CD4-positive, CD25-positive, alpha-beta regulatory T cell (primary cell): ENCODE results near the gene EML2. TPM values are rescaled to one million over a fixed set of nuclear protein-coding genes. Genes with fewer than 3 reads are reported as not detected.
"Not testable (repeated sequence)": the region's sequence is repeated elsewhere in the genome, so short reads cannot be mapped to it uniquely, and the experiment has no call there.

Source experiments
- ATAC-seq, 2 donors: fragments of 150-1000 bp; cut with Tn5 transposase; one replicate each; pipeline ENCODE4 v1.10.0; 2021; ENCODE audit warnings: low read depth in 2 of 2, moderate number of reproducible peaks in 2 of 2, moderate library complexity in 1 of 2
- DNase-seq, 3 donors: peaks; one replicate each; pipeline versions ENCODE4 v3.0.0 to v3.0.0-alpha.2; 2012 to 2022; ENCODE audit warnings: mixed read lengths in 1 of 3
- H3K27ac ChIP-seq: one replicate; pipeline ENCODE4 v1.7.0; 2013; ENCODE audit warnings: mild to moderate bottlenecking, low read length; ENCODE audit not compliant: insufficient read depth, poor library complexity, severe bottlenecking
- H3K27me3 ChIP-seq: one replicate; pipeline ENCODE4 v1.7.0; 2013; ENCODE audit warnings: low read length; ENCODE audit not compliant: control insufficient read depth, insufficient read depth
- H3K36me3 ChIP-seq: one replicate; pipeline ENCODE4 v1.7.0; 2013; ENCODE audit warnings: mild to moderate bottlenecking, low read length, moderate library complexity; ENCODE audit not compliant: control insufficient read depth, insufficient read depth
- H3K4me1 ChIP-seq: 2 replicates; pipeline ENCODE4 v1.7.0; 2013; ENCODE audit warnings: mild to moderate bottlenecking, low read length; ENCODE audit not compliant: insufficient read depth, control insufficient read depth, poor library complexity, severe bottlenecking
- H3K4me3 ChIP-seq: one replicate; pipeline ENCODE4 v1.7.0; 2013; ENCODE audit warnings: low read depth, mild to moderate bottlenecking, low read length, moderate library complexity
- H3K9me3 ChIP-seq, 2 experiments: 1 replicate in 1 of 2; 2 replicates in 1 of 2; pipeline ENCODE4 v1.7.0; 2013; ENCODE audit warnings: low read length in 2 of 2, mild to moderate bottlenecking in 1 of 2, moderate library complexity in 1 of 2; ENCODE audit not compliant: control insufficient read depth in 2 of 2
- H3K27ac Mint-ChIP-seq, 3 donors: one replicate each; pipeline ENCODE4 v1.8.0; 2020 to 2022; ENCODE audit warnings: mild to moderate bottlenecking in 3 of 3, mixed read lengths in 3 of 3, moderate library complexity in 2 of 3
- H3K27me3 Mint-ChIP-seq: one replicate; pipeline ENCODE4 v1.8.0; 2022; ENCODE audit warnings: mild to moderate bottlenecking, mixed read lengths
- H3K36me3 Mint-ChIP-seq: one replicate; pipeline ENCODE4 v1.8.0; 2020; ENCODE audit warnings: mixed read lengths
- H3K4me1 Mint-ChIP-seq, 4 donors: one replicate each; pipeline ENCODE4 v1.8.0; 2020 to 2022; ENCODE audit warnings: mixed read lengths in 4 of 4, mild to moderate bottlenecking in 1 of 4
- H3K4me3 Mint-ChIP-seq, 4 donors: one replicate each; pipeline ENCODE4 v1.8.0; 2020 to 2022; ENCODE audit warnings: mild to moderate bottlenecking in 4 of 4, mixed read lengths in 4 of 4, moderate library complexity in 3 of 4
- H3K9me3 Mint-ChIP-seq, 7 donors: one replicate each; pipeline ENCODE4 v1.8.0; 2020 to 2022; ENCODE audit warnings: mixed read lengths in 7 of 7, mild to moderate bottlenecking in 3 of 7, moderate library complexity in 2 of 7
- polyA plus RNA-seq, 4 donors: library from polyadenylated mRNA; unstranded; fragments of 300-500 nt; fragmentation: Illumina TruSeq; gene quantifications; one replicate each; pipeline ENCODE4 v1.2.3, GENCODE V29; 2021
- total RNA-seq: library from RNA; stranded (reverse); gene quantifications from one replicate; pipeline ENCODE4 v1.2.3, GENCODE V29; 2022

Gene EML2, protein sequence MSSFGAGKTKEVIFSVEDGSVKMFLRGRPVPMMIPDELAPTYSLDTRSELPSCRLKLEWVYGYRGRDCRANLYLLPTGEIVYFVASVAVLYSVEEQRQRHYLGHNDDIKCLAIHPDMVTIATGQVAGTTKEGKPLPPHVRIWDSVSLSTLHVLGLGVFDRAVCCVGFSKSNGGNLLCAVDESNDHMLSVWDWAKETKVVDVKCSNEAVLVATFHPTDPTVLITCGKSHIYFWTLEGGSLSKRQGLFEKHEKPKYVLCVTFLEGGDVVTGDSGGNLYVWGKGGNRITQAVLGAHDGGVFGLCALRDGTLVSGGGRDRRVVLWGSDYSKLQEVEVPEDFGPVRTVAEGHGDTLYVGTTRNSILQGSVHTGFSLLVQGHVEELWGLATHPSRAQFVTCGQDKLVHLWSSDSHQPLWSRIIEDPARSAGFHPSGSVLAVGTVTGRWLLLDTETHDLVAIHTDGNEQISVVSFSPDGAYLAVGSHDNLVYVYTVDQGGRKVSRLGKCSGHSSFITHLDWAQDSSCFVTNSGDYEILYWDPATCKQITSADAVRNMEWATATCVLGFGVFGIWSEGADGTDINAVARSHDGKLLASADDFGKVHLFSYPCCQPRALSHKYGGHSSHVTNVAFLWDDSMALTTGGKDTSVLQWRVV
- total RNA-seq (90.0 TPM), polyA plus RNA-seq (10 to 100 TPM; 15.1 to 23.8 (median 18.3) TPM)

DNA sequence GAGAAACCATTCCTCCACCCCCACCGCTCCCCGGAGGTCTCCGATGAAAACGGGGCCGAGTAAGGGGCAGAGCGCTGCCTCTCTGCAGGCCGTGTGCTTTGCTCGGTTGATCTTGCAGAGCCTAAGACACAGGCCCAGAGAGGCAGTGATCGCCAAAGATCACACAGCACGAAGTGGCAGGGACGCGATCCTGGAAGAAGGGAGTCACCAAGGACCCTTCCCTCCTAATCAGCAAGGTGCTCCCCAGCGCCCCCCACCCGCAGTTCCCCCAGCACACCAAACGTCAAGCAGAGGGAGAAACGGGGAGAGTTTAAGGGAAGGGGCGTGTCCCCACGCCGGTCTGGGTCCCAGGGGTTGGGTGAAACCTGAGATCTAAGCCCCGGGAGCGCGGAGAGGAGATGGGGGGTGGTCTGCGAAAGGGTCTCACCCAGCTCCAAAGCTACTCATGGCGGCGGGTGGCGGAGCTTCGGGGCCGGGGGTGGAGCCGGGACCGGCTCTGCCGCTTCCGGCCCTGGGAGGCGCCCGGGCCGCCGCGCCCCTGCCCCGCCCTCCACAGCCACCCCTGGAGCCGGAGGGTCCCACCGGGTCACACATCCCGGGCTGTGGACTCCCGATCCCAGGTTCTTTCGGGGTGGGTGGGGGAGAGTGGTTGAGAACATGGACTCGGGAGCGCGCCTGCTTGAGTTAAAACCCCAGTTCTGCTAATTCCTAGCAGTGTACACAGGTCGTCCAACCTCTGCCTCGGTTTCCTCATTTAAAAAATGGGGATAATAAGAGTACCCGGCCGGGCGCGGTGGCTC, at the start of gene EML2:
Gene EML2 (minus strand): TSS at position 468 of the 800 bp plus-strand sequence. CDS start 21 bp downstream, at position 447.
- H3K4me3 ChIP-seq: peak within 1 kb of the TSS; percentile 70
- no peaks in the 10 kb centered on the region for H3K9me3 ChIP-seq
- Mint-ChIP-seq H3K27me3 (peaks cover 4% of the 10 kb centered on the region), H3K4me1 (peaks cover 13 to 57% (median 26%) of the 10 kb centered on the region in 4 donors), H3K4me3 (peak within 1 kb of the TSS; percentile 91 to 98 (median 94)), H3K36me3 (peaks cover 3% of the 10 kb centered on the region), H3K9me3 (no peaks in the 10 kb centered on the region), H3K27ac (peak within 1 kb of the TSS; percentile 71 to 95 (median 90))
- no peaks in the 10 kb centered on the region for H3K27me3 ChIP-seq
- ATAC-seq: peak; percentile 36 to 45
- H3K36me3 ChIP-seq: no peaks in the 10 kb centered on the region
- DNase-seq: peak; percentile 44 to 73 (median 50)
- H3K4me1 ChIP-seq: peaks cover 49% of the 10 kb centered on the region
- H3K27ac ChIP-seq: peak within 1 kb of the TSS; percentile 66

GRCh38 chr19:45687599-45687998, 48.4 kb upstream of the EML2 start:
- H3K27me3 ChIP-seq: no peaks in the 10 kb centered on the region
- Mint-ChIP-seq H3K4me3 (no peak overlapping the region), H3K36me3 (peaks cover 11% of the 10 kb centered on the region), H3K27me3 (no peaks in the 10 kb centered on the region), H3K27ac (no peak overlapping the region), H3K4me1 (peaks cover 0 to 33% (median 8%) of the 10 kb centered on the region in 4 donors), H3K9me3 (peaks cover 0 to 2% (median 0%) of the 10 kb centered on the region in 7 donors)
- DNase-seq (no peak), ATAC-seq (no peak)
- no peak overlapping the region for H3K27ac ChIP-seq
- H3K4me3 ChIP-seq: no peak overlapping the region
- peaks cover 40% of the 10 kb centered on the region for H3K36me3 ChIP-seq
- peaks cover 16% of the 10 kb centered on the region for H3K4me1 ChIP-seq
- H3K9me3 ChIP-seq: no peaks in the 10 kb centered on the region

- not testable (repeated sequence) for DNase-seq, H3K4me3 ChIP-seq, H3K9me3 Mint-ChIP-seq, H3K27me3 Mint-ChIP-seq, H3K36me3 Mint-ChIP-seq, H3K27ac Mint-ChIP-seq, ATAC-seq, H3K27me3 ChIP-seq, H3K27ac ChIP-seq, H3K9me3 ChIP-seq
- Histone ChIP-seq H3K4me1 (peaks cover 12% of the 10 kb centered on the region), H3K36me3 (peaks cover 40% of the 10 kb centered on the region)
- peaks cover 0 to 28% (median 13%) of the 10 kb centered on the region in 4 donors for H3K4me1 Mint-ChIP-seq
- H3K4me3 Mint-ChIP-seq: peak overlapping the region in 1 of 4 donors; percentile 67
Observed at GRCh38 chr19:45685045-45685444, 45.8 kb upstream of the EML2 start.

GRCh38 chr19:45682908-45683307, 43.7 kb upstream of the EML2 start:
- Histone ChIP-seq H3K27me3 (no peaks in the 10 kb centered on the region), H3K9me3 (no peaks in the 10 kb centered on the region), H3K36me3 (peaks cover 34% of the 10 kb centered on the region), H3K27ac (no peak overlapping the region), H3K4me1 (peaks cover 14% of the 10 kb centered on the region), H3K4me3 (no peak overlapping the region)
- Mint-ChIP-seq H3K9me3 (no peaks in the 10 kb centered on the region), H3K27me3 (no peaks in the 10 kb centered on the region), H3K27ac (peak overlapping the region in 1 of 3 donors; percentile 58), H3K4me1 (peaks cover 0 to 25% (median 11%) of the 10 kb centered on the region in 4 donors), H3K4me3 (peak overlapping the region in 1 of 4 donors; percentile 47), H3K36me3 (peaks cover 7% of the 10 kb centered on the region)
- ATAC-seq (no peak), DNase-seq (no peak)

GRCh38 chr19:45682117-45682516, 42.9 kb upstream of the EML2 start:
- Mint-ChIP-seq H3K4me1 (peaks cover 0 to 33% (median 14%) of the 10 kb centered on the region in 4 donors), H3K9me3 (no peaks in the 10 kb centered on the region), H3K4me3 (peak overlapping the region in 1 of 4 donors; percentile 32), H3K36me3 (peaks cover 7% of the 10 kb centered on the region), H3K27ac (peak overlapping the region in 1 of 3 donors; percentile 42), H3K27me3 (no peaks in the 10 kb centered on the region)
- DNase-seq (no peak), ATAC-seq (no peak)
- Histone ChIP-seq H3K4me1 (peaks cover 22% of the 10 kb centered on the region), H3K9me3 (no peaks in the 10 kb centered on the region), H3K27me3 (no peaks in the 10 kb centered on the region), H3K36me3 (peaks cover 26% of the 10 kb centered on the region), H3K27ac (no peak overlapping the region), H3K4me3 (peak overlapping the region; percentile 44)

DNA sequence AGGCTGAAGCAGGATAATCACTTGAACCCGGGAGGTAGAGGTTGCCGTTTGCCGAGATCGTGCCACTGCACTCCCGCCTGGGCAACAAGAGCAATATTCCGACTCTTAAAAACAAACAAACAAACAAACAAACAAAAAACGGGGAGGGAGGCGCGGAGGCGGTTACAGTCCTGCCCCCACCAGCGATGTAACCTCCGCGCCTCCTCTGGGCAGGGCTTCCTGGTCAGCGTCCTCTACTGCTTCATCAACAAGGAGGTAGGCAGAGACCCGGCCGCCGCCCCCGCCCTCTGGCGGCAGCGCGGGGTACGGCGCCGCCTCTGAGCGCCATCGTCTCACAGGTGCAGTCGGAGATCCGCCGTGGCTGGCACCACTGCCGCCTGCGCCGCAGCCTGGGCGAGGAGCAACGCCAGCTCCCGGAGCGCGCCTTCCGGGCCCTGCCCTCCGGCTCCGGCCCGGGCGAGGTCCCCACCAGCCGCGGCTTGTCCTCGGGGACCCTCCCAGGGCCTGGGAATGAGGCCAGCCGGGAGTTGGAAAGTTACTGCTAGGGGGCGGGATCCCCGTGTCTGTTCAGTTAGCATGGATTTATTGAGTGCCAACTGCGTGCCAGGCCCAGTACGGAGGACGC, 42.3 kb upstream of the EML2 start:
- H3K4me1 ChIP-seq: peaks cover 28% of the 10 kb centered on the region
- peaks cover 21% of the 10 kb centered on the region for H3K36me3 ChIP-seq
- peaks cover 0 to 36% (median 14%) of the 10 kb centered on the region in 4 donors for H3K4me1 Mint-ChIP-seq
- DNase-seq (peak; percentile 79 to 91 (median 86)), ATAC-seq (peak; percentile 86 to 89)
- H3K4me3 Mint-ChIP-seq: peak overlapping the region; percentile 83 to 91 (median 87)
- peak overlapping the region; percentile 52 for H3K27ac ChIP-seq
- no peaks in the 10 kb centered on the region for H3K9me3 ChIP-seq
- H3K9me3 Mint-ChIP-seq: no peaks in the 10 kb centered on the region
- peaks cover 4% of the 10 kb centered on the region for H3K36me3 Mint-ChIP-seq
- no peaks in the 10 kb centered on the region for H3K27me3 ChIP-seq
- H3K4me3 ChIP-seq: peak overlapping the region; percentile 44
- no peaks in the 10 kb centered on the region for H3K27me3 Mint-ChIP-seq
- peak overlapping the region in 2 of 3 donors; percentile 42 to 93 for H3K27ac Mint-ChIP-seq
